Measurements from ENCODE around the gene HOXA6. TPM values are rescaled to one million over a fixed set of nuclear protein-coding genes. Genes with fewer than 3 reads are reported as not detected.

Gene HOXA6
- total and polyA plus RNA-seq, 2 experiments from 2014 or later: not detected

DNA sequence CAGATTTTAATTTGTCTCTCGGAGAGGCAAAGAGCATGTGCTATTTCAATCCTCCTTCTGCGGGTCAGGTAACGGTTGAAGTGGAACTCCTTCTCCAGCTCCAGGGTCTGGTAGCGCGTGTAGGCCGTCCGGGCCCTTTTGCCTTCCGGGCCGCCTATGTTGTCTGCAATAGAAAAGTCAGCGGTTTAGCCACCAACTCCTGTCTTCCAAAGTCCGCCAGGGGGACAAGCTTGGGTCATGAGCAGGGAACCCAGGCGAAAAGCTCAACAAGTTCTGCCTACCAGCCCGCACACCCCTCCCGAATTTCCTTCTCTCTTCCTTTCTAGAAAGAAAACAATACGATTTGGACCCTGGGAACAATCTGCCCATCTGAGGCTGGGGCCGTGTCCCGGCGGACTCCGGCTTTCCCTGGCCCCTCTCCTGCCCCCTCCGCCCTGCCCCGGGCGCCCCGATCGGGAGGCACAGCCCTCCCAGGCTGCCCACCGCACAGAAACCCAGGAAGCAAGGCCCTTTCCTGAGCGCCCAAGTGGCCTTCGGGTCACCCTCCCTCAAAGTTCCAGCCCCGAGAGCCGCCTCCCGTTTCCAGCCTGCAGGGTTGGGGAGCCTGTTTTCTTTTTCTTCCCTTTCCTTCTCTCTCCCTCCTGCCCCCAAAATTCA is 5.5 kb downstream of the HOXA6 start:
- Histone ChIP-seq H3K27ac (ENCODE audit: low read depth) (no peak overlapping the region), H3F3A (replicated peaks; ENCODE audit: low read depth) (peaks cover 44% of the 10 kb centered on the region), H2AFZ (no peak overlapping the region), H3K79me2 (replicated peaks; ENCODE audit: insufficient read depth) (no peaks in the 10 kb centered on the region), H3K9me2 (ENCODE audit: insufficient read depth) (no peaks in the 10 kb centered on the region), H3K4me3 (peak overlapping the region; percentile 60), H3K27me3 (ENCODE audit: insufficient read depth) (peaks cover 100% of the 10 kb centered on the region), H4K20me1 (replicated peaks; ENCODE audit: insufficient read depth) (peaks cover 47% of the 10 kb centered on the region), H3K4me1 (ENCODE audit: insufficient read depth) (peaks cover 31% of the 10 kb centered on the region), H3K4me2 (peak overlapping the region; percentile 93), H3K36me3 (ENCODE audit: insufficient read depth) (no peaks in the 10 kb centered on the region)
- TF ChIP-seq NANOG (IDR thresholded peaks at IDR 0.05; ENCODE audit: borderline replicate concordance) (no peak), STAT1 (IDR thresholded peaks at IDR 0.05; ENCODE audit: unreplicated experiment) (no peak), EZH2 (IDR thresholded peaks at IDR 0.05; ENCODE audit: low read depth, unreplicated experiment) (peak; percentile 85), POLR2AphosphoS5 (IDR thresholded peaks at IDR 0.05; ENCODE audit: low read depth) (no peak), ZNF114 (CRISPR knock-in tag; IDR thresholded peaks at IDR 0.05) (no peak), EZH2phosphoT487 (IDR thresholded peaks at IDR 0.05; ENCODE audit: unreplicated experiment) (no peak)
- TF ChIP-seq, protein P1, sequence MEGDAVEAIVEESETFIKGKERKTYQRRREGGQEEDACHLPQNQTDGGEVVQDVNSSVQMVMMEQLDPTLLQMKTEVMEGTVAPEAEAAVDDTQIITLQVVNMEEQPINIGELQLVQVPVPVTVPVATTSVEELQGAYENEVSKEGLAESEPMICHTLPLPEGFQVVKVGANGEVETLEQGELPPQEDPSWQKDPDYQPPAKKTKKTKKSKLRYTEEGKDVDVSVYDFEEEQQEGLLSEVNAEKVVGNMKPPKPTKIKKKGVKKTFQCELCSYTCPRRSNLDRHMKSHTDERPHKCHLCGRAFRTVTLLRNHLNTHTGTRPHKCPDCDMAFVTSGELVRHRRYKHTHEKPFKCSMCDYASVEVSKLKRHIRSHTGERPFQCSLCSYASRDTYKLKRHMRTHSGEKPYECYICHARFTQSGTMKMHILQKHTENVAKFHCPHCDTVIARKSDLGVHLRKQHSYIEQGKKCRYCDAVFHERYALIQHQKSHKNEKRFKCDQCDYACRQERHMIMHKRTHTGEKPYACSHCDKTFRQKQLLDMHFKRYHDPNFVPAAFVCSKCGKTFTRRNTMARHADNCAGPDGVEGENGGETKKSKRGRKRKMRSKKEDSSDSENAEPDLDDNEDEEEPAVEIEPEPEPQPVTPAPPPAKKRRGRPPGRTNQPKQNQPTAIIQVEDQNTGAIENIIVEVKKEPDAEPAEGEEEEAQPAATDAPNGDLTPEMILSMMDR (conservative IDR thresholded peaks at IDR 0.05; ENCODE audit: low read depth in 2 of 2): 0 out of 4 replicates have a peak, but pooled peaks have one; percentile 5 to 13
- no peaks in the 10 kb centered on the region; the same call in 2 of the 3 replicates for H3K36me3 Mint-ChIP-seq (ENCODE audit: low read depth)
- H3K9me3 Mint-ChIP-seq: peaks cover 19% of the 10 kb centered on the region; the same call in 2 of the 3 replicates
- no peak overlapping the region for H3K27ac Mint-ChIP-seq
- H3K4me1 Mint-ChIP-seq: peaks cover 21% of the 10 kb centered on the region
- peaks cover 100% of the 10 kb centered on the region for H3K27me3 Mint-ChIP-seq (ENCODE audit: insufficient read depth, low read depth, poor library complexity)
- H3K4me3 Mint-ChIP-seq: peak overlapping the region; percentile 63
- ATAC-seq: peak; percentile 9
- peak; percentile 75 for DNase-seq (ENCODE audit: low spot score)

DNA sequence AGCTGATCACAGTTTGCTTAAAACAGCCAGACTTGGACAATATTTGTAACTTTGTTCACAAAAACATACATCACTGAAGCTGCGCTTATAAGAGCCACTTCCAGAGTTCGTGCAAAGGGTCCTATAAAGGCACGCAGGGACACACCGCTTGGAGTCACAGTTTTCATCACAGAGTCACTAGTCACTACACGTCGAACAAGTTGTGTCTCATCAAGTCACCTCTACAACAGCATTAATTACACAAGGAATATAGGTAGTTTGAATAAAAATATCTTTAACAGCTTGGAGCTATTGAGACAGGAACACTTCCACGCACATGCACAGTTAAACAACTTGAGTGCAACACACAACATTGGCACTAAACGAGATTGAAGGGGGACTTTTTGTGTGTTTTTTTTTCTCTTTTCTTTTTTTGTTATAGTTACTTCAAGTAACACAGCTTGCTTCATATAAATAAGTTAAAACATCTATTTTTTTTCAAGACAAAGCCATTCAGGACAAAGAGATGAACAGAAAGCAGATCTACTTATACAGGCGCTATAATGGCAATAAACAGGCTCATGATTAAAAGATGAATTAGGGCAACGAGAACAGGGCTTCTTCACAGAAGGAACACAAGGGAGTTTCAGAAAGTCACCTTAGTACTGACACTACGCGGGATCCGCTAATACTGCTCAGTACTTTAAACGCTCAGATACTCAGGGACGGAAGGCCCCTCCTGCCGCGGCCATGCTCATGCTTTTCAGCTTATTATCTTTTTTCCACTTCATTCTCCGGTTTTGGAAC is 6.2 kb downstream of the HOXA6 start:
- Histone ChIP-seq H3K27ac (ENCODE audit: low read depth) (no peak overlapping the region), H3K9me2 (ENCODE audit: insufficient read depth) (no peaks in the 10 kb centered on the region), H3K4me3 (no peak overlapping the region), H3F3A (replicated peaks; ENCODE audit: low read depth) (peaks cover 37% of the 10 kb centered on the region), H3K4me2 (no peak overlapping the region), H3K79me2 (replicated peaks; ENCODE audit: insufficient read depth) (no peaks in the 10 kb centered on the region), H3K4me1 (ENCODE audit: insufficient read depth) (peaks cover 31% of the 10 kb centered on the region), H3K36me3 (ENCODE audit: insufficient read depth) (no peaks in the 10 kb centered on the region), H3K27me3 (ENCODE audit: insufficient read depth) (peaks cover 100% of the 10 kb centered on the region), H2AFZ (no peak overlapping the region), H4K20me1 (replicated peaks; ENCODE audit: insufficient read depth) (peaks cover 40% of the 10 kb centered on the region)
- ATAC-seq (no peak), DNase-seq (ENCODE audit: low spot score) (no peak)
- H3K27me3 Mint-ChIP-seq (ENCODE audit: insufficient read depth, low read depth, poor library complexity): peaks cover 100% of the 10 kb centered on the region
- TF ChIP-seq EZH2phosphoT487 (IDR thresholded peaks at IDR 0.05; ENCODE audit: unreplicated experiment) (peak; percentile 77), EZH2 (IDR thresholded peaks at IDR 0.05; ENCODE audit: low read depth, unreplicated experiment) (peak; percentile 96)
- TF ChIP-seq, protein P2, sequence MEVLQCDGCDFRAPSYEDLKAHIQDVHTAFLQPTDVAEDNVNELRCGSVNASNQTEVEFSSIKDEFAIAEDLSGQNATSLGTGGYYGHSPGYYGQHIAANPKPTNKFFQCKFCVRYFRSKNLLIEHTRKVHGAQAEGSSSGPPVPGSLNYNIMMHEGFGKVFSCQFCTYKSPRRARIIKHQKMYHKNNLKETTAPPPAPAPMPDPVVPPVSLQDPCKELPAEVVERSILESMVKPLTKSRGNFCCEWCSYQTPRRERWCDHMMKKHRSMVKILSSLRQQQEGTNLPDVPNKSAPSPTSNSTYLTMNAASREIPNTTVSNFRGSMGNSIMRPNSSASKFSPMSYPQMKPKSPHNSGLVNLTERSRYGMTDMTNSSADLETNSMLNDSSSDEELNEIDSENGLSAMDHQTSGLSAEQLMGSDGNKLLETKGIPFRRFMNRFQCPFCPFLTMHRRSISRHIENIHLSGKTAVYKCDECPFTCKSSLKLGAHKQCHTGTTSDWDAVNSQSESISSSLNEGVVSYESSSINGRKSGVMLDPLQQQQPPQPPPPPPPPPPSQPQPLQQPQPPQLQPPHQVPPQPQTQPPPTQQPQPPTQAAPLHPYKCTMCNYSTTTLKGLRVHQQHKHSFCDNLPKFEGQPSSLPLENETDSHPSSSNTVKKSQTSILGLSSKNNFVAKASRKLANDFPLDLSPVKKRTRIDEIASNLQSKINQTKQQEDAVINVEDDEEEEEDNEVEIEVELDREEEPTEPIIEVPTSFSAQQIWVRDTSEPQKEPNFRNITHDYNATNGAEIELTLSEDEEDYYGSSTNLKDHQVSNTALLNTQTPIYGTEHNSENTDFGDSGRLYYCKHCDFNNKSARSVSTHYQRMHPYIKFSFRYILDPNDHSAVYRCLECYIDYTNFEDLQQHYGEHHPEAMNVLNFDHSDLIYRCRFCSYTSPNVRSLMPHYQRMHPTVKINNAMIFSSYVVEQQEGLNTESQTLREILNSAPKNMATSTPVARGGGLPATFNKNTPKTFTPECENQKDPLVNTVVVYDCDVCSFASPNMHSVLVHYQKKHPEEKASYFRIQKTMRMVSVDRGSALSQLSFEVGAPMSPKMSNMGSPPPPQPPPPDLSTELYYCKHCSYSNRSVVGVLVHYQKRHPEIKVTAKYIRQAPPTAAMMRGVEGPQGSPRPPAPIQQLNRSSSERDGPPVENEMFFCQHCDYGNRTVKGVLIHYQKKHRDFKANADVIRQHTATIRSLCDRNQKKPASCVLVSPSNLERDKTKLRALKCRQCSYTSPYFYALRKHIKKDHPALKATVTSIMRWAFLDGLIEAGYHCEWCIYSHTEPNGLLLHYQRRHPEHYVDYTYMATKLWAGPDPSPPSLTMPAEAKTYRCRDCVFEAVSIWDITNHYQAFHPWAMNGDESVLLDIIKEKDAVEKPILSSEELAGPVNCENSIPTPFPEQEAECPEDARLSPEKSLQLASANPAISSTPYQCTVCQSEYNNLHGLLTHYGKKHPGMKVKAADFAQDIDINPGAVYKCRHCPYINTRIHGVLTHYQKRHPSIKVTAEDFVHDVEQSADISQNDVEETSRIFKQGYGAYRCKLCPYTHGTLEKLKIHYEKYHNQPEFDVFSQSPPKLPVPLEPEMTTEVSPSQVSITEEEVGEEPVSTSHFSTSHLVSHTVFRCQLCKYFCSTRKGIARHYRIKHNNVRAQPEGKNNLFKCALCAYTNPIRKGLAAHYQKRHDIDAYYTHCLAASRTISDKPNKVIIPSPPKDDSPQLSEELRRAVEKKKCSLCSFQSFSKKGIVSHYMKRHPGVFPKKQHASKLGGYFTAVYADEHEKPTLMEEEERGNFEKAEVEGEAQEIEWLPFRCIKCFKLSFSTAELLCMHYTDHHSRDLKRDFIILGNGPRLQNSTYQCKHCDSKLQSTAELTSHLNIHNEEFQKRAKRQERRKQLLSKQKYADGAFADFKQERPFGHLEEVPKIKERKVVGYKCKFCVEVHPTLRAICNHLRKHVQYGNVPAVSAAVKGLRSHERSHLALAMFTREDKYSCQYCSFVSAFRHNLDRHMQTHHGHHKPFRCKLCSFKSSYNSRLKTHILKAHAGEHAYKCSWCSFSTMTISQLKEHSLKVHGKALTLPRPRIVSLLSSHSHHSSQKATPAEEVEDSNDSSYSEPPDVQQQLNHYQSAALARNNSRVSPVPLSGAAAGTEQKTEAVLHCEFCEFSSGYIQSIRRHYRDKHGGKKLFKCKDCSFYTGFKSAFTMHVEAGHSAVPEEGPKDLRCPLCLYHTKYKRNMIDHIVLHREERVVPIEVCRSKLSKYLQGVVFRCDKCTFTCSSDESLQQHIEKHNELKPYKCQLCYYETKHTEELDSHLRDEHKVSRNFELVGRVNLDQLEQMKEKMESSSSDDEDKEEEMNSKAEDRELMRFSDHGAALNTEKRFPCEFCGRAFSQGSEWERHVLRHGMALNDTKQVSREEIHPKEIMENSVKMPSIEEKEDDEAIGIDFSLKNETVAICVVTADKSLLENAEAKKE (CRISPR knock-in tag; IDR thresholded peaks at IDR 0.05): no peak
- H3K36me3 Mint-ChIP-seq (ENCODE audit: low read depth): no peaks in the 10 kb centered on the region; the same call in 2 of the 3 replicates
- no peak overlapping the region for H3K27ac Mint-ChIP-seq
- H3K9me3 Mint-ChIP-seq: peaks cover 11% of the 10 kb centered on the region; the same call in 2 of the 3 replicates
- peak overlapping the region; percentile 36; the same call in 1 of the 3 replicates for H3K4me3 Mint-ChIP-seq
- peaks cover 21% of the 10 kb centered on the region for H3K4me1 Mint-ChIP-seq

Data from GM23338 (cell line).